SIG-M5 treated with dmso at 0.1 percent for 504 hours (cell line): ENCODE results near the gene WWOX.

Source experiments
- DNase-seq: peaks from one replicate; lab custom pipeline; 2025; ENCODE audit not compliant: unreplicated experiment; lab: John Stamatoyannopoulos, UW

Gene WWOX

DNA sequence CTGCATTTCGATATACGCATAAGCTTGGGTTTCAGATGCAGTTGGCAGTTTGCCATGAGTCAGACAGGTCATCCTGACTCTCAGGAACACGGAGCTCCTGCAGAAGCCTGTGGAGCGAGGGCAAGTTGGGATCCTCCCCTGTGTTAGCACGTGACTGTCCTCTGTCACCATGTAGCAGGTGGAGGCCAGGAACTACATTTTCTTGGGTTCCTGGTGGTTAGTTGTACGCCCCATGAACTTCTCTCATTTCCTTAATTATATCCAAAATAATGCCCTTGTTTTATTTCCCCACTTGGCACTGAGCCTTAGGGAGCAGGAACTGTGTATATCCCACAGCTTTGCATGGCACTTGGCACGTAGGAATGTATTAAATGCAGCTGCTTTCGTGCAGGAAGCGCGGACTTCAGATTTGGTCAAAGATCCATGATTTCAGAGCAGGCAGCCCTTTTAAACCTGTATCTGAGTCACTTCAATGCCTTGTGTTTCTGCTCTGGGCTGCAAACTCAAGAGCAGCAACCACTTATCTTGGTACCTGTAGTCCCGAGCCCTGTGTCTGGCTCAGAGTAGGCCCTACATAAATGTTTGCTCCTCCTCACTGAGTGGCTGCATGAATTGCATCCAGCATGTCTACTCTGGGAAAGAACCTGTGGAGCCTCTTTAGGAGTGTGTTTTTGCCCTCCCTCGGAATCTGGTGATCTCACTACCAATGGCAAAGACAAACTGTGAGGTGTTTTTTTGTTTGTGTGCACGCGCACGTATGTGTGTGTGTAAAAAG lies 1072.7 kb downstream of the WWOX start:
- DNase-seq: no peak

DNA sequence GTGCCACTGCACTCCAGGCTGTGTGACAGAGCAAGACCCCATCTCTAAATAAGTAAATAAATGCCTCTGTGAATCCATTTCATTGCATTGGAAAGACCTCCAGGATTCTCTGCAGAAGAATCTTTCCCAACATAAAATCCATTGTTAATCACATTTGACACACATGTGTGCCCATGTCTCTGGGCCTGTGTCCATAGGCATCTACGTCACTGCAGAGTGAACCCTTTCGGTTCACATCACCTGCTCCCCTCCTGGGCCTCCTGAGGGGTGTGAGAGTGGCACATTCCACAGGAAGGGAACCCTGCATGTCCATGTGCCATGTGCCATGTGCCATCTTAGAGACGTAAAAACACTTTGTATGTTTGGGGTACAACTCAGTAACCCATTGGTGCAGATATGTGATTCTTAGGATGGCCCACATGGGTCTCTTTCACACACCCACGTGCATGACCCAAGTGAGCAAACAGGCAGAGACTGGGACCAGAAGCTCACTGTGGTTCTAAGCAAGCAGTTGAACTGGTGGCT lies 1073.6 kb downstream of the WWOX start:
- no peak for DNase-seq

DNA sequence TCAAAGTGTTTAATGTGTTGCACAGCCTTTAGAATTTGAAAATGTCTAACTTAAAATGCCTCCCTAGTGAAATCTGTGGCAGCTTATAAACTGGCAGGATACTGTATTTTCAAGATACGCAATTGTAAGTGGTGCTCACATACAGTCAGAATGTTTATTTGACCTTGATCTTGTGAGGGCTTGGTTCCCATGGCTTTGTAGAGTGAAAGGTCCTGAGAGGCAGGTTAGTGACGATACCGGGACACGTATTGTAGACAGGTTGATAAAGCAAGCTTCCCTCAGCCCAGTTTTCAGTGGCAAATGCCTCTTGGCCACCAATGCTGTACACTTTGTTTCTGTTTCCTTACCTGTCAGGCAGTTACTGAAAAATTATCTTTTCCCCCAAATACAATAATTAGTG lies 1074.5 kb downstream of the WWOX start:
- DNase-seq: no peak

DNA sequence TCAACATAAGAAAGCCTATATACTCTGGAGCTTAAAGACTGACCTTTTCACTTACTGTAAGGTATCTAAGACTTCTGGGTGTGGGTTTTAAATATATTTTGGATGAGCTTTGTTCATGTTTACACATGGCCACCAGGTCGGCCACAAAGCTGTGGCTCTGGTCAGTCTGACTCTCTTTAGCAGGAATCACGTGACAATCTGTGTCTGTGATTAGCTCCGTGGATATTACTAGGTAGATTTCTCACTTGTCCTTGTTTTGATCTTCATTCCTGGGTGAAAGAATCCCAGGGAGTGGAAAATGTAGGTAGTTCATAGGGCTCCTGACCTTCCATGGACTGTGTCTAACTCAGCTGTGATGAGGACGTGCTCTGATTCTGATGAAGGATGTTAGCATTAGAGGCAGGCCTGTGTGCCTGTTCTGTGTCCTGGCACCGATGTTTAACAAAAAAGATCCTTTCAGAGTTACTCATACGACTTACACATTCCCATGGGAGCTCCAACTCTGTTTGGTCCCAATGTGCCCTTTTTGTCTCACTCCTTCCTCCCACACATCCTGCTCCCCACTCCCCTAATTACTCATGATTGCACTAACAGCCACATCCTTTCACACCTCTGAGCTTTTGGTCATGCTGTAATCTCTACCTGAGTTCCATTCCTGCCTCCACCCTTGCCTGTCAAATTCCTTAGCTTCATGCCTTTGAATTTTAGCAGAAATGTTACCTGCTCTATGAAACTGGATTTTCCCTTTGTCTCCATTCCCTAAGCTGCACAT lies 1076.0 kb downstream of the WWOX start:
- no peak for DNase-seq

DNA sequence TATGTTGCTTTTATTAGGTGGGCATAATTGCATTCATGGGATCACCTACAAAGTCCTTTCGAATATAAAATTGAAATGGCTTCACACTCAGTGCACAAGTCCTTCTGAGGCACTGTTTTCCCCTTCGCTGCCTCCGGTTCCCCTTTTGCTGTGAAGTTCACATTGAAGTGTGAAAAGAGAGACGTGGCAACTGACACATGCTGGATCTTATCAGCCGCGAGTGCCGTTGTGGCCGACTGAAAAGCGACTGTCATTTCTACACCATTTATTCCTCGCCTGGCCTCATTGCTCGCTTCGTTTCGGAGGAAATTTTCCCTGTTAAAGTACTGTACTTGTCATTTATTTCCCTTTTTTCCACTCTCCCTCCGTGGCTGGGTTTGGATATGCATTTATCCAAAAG lies 1077.6 kb downstream of the WWOX start:
- no peak for DNase-seq

DNA sequence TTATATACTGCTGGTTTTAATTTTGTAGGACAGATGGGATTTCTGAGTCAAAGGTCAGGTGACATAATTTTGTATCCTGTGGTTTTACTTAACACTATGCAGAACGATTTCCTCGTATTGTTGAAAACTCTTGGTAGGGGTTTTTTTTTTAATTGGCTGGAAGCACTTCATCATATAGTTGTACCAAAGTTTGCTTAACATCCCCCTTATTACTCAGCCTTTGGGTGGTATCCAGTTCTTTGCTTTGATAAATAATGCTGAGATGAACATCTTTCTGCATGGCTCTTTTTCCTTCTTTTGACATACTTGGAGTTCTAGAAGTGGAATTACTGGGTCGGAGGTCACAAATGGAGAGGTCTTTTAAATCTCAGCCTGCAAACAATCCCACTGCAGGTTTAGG lies 1082.0 kb downstream of the WWOX start:
- DNase-seq: no peak

DNA sequence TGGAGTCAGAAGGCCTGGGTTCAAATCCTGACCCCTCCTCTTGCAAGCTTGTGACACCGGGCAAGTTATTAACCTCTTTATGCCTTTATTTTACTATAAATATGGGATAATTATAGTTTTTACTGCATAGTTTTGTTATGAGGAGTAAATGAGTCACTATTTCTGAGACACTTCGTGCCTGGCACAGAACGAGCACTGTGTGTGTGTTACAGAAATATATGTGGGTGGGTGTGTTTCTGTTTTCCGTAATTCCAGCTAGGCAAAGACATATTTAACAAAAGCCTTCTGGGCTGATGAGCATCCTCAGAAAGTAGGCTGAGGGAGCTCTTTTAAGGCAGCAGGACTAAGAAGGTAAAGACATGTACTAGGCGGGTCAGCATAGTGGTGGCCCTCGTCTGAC lies 1083.2 kb downstream of the WWOX start:
- no peak for DNase-seq

DNA sequence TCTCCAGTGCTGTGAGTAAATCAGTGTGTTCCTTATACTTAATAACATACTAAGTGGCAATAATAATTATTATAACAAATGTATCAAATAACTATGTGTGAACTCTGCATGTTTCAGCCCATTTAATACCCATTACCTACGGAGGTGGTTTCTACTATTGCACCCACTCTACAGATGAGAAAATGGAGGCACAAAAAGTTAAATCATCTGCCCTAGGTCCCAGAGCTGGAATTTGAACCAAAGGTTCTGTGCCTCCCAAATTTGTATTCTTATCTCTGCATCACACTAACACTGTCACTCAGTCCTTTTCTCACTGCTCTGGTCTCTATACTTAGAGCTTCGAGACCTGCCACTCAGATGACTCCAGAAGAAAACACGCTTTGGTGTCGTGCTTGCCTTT lies 1084.1 kb downstream of the WWOX start:
- no peak for DNase-seq

DNA sequence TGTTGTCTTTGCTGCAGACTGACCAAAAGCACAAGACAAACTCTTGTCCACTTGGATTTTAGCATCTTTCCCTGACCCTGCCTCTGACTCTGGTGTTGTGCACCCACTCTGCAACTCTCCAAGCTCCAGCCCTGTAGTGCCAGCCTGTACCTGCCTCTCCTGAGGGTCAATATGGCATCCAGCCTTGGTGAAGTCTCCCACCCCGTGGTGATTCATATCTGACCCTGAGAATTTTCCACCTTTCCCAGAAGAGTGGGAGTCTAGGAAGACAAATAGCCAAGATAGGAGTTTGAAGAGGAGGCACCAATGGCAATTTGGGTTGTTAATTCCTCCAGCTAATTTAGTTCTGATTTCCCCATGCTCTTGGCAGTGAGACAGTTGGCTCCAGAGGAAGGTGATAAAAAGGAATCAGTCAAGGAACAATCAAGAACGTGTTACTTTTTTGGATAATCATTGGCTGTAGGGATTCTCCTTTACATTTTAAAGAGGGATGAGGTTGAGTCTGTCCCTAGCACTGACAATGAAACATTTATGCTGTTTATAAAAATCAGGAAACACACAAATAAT lies 1085.1 kb downstream of the WWOX start:
- DNase-seq: no peak

DNA sequence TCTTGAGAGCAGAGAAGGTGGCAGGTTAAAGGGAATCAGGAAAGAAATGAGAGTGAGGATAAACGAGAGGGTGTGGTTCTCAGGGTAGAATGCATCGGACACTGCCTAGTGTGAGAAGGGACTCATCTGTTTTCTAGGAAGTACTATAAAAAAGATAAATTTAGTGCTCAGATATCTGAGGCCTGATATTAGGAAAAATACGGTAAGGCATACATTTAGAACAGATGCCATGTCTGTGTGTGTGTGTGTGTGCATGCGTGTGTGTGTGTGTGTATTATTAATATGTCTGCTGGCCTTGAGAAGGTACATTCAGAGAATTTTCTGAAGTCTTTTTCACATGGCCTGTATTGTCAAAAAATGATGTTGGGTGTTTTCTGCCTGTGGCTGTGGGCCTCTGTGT lies 1086.3 kb downstream of the WWOX start:
- DNase-seq: no peak

DNA sequence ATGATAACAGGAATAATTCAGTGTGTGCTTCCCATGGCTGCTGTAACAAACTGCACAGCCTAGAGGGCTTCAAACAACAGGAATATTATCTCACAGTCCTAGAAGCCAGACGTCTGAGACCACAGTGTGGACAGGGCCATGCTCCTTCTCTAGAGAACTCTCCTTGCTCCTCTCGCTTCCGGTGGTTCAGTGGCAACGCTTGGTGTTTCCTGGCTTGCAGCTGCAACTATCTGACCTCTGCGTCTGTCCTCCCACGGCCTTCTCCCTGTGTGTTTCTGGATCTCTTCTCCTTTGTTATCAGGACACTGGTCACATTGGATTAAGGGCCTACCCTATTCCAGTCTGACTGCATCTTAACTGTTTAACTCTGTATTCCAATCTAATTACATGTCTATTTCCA lies 1086.7 kb downstream of the WWOX start:
- no peak for DNase-seq

DNA sequence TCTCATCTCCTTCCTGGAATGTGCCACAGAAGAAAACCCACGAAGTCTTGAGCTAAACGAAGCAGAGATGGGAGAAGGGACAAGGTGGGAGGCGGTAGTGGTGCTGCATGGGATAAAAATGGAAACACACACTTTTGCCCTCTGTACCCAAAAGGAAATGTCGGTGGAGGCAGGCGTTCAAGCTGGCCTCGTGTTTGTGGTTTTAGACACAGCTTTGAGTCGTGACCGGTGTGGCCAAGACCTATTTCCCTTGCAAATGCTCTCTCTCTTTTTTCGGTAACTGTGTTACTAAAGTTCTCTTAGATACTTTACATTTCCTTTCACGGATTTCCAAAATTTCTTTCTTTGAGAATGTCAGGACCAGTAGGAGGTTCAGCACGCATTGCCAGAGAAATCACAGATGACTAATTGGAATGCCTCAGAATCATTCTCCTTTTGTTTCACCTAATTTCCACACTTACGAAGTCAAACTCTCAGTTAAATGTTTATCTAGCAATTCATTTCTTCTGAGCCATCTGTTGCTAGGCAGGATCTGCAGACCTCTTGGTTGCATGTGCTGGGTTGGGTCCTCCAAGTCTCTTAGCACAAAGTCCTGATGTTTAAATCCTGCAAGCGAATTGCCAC lies 1088.8 kb downstream of the WWOX start:
- DNase-seq: no peak

DNA sequence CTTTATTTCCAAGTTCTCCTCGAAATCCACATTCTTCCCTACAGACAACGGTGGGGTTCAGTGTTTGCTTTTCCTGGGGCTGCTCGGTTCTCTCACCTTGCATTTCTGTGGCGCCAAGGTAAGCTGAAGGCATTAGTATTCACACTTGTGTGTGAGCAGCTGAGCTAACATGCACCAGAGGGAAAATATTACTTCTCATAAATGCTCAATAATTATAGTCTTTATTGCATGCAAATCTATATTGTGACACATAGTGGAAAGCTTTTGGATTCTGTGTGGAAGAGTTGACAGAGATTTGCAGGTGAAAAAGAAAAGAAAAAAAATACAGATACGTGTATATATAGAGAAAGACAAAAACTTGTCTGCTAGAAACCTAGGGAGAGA lies 1089.3 kb downstream of the WWOX start:
- no peak for DNase-seq

DNA sequence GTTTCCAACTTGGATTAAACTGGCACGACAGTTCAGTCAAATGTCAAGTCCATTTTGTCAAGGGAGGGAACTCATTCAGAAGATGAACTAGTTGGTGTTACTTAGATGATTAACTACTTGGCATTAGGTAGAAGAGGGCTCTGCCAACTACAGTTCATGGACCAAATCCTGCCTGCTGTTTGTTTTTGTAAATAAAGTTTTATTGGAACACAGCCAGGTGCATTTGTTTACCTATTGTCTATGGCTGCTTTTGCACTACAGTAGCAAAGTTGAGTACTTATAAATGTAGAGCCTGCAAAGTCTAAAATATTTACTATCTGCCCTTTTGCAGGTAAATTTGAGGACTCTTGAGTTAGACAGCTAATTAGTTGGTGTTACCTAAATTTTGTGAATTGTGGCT lies 1091.1 kb downstream of the WWOX start:
- DNase-seq: no peak

DNA sequence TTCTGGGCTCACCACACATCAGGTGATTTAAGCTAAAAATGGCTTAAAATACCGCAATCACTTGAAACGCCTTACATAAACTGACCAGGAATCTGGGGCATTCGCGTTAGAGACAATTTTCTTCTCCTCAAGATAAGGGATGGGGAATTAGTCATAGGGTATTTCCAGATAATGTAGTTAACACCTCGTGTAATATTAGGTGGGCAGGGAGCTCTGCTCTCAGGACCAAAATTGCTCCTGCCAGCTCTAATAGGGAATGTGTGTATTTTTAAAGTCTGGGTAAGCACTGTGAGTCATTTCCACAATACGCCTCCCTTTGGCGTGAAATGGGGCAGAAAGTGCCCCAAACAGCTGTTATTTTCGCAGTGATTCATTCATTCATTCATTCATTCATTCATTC lies 1092.5 kb downstream of the WWOX start:
- DNase-seq: no peak

DNA sequence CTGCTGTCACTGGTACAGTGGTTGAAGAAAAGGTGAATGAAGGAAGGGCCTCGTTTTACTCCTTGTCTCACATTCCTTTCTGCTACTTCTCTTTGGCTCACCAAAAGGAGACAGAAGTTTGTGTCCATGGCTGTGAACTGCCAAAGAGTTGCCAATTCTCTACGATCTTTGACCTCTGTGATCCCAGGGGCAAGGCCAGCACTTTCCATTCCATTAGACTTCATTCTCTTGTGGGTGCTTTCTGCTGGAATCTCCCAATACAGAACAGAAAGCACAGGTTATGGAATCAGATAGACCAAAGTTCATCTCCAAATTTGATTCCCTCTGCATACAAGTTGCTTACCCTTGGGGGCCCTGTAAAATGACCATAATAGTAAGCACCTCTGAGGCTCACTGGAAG lies 1093.5 kb downstream of the WWOX start:
- no peak for DNase-seq

DNA sequence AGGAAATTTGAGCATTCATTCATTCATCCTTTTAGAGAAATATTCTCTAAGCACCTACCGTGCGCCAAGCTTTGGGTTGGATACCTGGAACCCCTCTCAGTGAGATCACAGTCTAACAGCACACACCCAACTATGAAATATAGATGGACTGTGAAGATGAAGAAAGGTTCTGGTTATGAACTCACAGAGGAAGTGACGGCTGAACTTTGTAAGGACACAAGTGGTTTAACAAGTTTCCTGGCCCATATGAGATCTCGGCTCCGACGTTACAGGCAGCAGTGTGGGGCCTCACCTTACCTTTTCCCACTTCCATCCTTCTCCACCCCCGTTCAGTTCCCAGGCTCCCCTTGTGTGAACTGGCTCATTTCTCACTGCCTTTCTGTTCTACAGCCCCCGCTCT lies 1094.8 kb downstream of the WWOX start:
- DNase-seq: no peak

DNA sequence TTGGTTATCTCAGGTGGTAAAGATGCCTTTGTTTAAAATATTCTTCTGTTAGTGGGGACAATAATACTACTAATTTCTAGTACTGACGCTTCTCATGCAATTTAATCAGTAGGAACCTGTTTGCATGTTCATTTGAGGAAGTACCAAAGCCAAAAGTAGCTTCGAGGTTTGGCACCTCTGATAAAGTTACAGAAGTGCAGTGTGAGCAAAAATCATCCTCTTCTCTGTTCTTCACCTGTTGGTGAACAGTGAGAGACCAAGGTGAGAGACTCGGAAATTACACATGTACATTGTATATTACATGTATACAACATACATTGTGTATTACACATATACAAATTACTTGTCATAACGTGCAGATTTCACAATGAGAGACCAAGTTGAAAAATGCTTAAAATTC lies 1096.5 kb downstream of the WWOX start:
- DNase-seq: no peak

DNA sequence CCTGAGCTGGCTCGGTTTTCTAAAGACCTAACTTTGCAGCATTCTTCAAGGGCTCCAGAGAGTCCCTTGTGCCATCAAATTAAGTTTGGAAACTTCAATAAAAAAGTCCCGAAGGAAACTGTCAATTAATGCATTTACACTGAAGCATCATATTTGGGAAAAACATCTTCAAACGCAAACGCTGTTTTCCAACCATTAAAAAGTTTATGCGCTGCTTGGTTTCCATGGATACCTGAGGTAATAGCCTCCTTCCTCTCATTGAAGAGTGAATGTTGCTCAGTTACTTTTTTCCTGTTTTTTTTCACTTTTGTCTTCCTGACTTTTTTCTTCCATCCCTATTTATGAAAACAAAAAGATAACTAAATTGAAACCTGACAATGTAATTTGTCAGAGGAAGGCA lies 1102.0 kb downstream of the WWOX start:
- no peak for DNase-seq

DNA sequence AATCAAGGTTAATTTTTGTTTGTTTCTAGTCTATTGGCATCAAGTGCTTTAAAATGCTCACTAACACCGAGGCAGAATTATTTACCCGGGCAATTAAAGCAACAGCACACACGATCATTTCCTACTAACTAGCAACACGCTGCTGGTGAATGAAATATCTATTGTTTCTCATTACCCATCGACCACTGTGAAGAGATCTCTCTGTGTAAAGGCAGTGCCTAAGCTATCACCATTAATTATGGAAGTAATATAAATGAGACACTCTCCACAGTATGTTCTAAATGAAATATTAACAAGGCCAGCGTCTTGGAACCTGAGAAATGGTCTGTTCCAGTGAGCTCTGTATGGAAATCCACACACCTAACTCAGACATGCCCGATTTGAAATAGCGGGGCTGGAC lies 1103.5 kb downstream of the WWOX start:
- DNase-seq: no peak

DNA sequence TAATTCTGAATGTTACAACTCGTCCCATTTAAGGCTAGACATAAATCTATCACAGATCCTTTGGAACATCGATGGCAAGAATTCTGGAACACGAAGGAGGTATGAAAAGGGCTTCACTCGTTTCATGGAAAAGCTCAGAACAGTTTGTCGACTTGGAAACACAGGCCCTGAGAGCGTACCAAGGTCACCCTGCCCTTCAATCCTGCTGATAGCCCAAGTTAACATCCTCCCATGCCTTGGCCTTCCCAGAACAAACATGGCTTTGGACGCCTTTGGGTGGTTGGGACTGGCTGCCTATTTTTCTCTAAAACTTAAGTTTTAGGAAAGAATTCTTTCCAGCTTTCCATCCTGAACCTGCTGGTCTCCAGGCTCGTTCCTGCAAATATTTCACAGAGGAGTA lies 1105.0 kb downstream of the WWOX start:
- DNase-seq: no peak

DNA sequence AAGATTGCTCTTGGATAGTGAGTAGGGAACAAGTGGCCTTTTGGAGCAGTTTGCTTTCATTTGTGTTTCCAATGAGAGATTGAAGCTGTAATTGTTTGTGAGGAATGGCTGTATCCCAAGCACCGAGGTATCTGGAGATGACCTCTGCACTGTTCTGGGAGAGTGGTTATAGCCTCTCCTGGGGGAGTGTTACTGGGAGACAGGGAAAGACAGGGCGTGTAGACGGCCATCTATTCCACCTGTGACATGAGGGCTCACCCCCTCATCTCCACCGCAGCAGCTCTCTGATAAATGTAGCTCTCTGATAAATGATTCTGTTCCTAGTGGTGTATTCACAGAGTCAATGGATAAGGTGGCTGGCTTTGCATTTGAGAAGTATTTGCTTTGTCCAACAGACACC lies 1107.4 kb downstream of the WWOX start:
- DNase-seq: no peak
